HG03139 (cell line): ENCODE results near the gene USP25.

Experiments
- ATAC-seq: cut with Tn5 transposase; IDR thresholded peaks from one replicate; pipeline ENCODE4 v1.9.1; 2021; ENCODE audit not compliant: unreplicated experiment

Gene USP25

GRCh38 chr21:15852146-15852545 lies 122.4 kb downstream of the USP25 start:
- ATAC-seq, result no peak

DNA sequence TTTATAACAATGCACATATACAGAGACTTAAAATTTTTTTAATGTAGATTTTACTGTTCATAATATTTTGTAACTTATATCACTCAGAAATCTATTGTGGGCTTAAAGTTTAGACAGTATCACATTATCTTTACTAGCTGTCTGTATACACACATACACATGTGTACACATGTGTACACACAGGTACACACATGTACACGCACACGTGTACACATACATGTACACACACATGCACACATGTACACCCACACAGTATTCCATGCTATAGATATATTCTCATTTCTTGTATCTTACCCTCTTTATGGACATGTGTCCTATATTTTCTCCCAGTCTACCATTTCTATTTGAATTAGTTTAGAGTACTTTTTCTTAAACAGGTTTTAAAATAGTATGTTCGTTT lies 123.3 kb downstream of the USP25 start:
- no peak for ATAC-seq

GRCh38 chr21:15856813-15857212 lies 127.0 kb downstream of the USP25 start:
- ATAC-seq, result no peak

DNA sequence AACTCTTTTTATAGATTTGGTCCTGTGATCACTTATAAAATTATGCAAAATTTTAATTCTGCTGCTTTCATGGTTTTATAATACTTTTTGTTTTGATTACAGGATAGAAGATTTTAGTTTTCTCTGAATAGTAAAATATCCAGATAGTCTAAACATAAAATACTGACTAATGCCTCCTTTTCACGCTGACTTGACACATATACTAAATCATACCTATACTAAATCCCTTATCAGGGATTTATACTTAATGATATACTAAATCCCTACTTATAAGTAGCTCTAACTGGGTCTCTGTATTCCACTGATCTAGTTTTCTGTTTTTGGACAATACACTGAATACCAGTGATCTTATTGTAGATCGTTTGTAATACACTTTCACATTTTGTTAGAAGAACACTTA lies 128.0 kb downstream of the USP25 start:
- no peak for ATAC-seq

DNA sequence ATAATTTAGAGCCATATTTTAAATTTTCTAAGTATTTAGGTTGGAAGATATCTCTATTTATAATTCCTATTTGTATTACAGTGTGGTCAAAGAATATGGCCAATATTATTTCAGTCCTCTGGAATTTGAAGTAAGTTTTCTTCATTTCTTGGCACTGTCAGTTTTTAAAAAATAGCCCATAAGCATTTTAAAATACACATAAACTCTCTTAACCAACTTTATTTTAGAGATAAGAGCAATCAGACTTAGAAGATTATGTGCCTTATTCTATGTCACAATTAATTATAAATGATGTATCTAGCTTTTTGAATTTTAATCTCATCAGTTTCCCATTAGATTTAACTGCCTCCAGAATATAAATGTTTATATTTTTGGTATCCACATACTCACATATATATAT lies 130.8 kb downstream of the USP25 start:
- ATAC-seq, result no peak

DNA sequence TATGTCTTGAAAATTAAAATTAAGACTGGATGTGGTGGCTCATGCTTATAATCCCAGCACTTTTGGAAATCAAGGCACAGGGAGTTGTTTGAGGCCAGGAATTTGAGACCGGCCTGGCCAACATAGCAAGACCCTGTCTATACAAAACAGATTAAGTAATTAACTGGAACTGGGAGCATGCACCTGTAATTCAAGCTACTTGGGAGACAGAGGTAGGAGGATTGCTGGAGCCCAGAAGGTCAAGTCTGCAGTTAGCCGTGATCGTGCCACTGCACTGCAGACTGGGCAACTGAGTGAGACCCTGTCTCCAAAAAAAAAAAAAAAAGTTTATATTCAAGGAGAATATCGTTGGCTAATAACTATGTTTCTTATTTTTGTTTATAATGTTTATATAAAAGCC lies 139.2 kb downstream of the USP25 start:
- no peak for ATAC-seq

DNA sequence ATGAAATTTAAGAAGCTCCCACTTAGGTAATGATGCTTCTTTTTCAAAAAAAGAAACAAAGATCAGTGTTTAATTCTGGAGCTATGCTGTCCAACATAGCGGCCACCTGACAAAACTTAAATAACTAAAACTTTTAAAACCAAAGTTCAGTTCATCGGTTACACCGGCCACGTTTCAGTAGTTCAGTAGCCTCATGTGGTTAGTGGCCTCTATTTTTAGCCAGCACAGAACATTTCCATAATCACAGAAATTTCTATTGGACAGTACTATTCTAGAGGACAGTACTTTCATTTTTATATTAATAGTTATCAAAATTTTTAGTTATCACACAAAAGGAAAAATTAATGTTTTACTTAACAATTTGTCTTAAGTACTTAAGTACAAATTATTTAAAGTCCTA lies 141.0 kb downstream of the USP25 start:
- peak; percentile 53 for ATAC-seq

- ATAC-seq, result no peak
These were observed 142.5 kb downstream of the USP25 start for GRCh38 chr21:15872236-15872635.

- ATAC-seq, result no peak
These were observed 144.8 kb downstream of the USP25 start for GRCh38 chr21:15874615-15875014.

DNA sequence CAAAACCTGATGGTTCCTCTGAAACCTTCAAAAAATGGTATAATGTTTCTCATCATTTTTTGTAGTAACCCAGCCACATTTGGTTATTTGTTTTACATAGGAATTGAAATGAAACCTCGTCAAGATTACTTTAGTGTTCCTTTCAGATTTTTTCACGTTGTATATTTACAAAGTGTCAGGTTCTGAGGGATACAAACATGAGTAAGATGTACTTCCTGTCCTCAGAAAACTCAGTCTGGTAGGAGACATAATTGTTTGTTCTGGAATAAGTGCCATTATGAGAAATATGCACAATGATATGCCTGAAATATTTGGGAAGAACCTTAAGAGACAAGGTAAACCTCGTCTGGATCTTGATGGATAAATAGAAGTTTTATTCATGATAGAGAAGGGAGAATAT lies 145.5 kb downstream of the USP25 start:
- no peak for ATAC-seq

DNA sequence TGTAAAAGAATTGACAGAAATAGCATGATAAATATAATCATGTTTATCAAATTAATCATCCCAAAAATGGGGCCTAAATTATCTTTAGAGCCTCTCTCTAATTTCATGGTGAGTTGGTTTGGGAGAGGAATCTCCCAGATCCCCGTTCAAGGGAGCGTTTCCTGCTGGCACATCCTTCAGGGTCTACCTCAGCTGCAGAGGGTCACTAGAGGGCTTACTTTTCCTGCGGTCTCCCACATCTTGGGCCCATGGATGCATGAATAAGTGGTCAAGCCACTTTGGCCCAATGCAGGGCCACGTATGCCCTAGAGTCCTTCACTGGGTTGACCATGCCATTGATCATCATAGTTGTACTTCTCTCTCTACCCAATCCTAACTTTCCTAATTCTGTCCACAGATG lies 164.1 kb downstream of the USP25 start:
- ATAC-seq, result no peak

DNA sequence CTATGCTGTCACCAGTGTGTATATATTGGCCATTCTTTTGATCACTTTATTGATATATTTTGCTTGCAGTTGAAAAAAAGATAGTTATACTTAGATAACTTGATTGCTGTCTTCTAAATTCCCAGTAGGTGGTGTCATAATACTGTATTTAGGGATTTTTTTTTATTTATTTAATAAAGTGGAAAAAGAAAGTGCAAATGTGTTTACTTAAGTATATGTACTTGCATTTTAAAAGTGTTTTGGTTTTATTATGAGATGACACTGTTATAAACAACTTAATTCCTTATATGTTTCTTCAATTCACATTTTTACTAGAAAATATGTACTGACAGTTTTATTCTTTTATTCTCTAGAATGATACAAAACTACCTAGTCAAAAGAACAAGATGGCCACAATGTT lies 164.8 kb downstream of the USP25 start:
- no peak for ATAC-seq

DNA sequence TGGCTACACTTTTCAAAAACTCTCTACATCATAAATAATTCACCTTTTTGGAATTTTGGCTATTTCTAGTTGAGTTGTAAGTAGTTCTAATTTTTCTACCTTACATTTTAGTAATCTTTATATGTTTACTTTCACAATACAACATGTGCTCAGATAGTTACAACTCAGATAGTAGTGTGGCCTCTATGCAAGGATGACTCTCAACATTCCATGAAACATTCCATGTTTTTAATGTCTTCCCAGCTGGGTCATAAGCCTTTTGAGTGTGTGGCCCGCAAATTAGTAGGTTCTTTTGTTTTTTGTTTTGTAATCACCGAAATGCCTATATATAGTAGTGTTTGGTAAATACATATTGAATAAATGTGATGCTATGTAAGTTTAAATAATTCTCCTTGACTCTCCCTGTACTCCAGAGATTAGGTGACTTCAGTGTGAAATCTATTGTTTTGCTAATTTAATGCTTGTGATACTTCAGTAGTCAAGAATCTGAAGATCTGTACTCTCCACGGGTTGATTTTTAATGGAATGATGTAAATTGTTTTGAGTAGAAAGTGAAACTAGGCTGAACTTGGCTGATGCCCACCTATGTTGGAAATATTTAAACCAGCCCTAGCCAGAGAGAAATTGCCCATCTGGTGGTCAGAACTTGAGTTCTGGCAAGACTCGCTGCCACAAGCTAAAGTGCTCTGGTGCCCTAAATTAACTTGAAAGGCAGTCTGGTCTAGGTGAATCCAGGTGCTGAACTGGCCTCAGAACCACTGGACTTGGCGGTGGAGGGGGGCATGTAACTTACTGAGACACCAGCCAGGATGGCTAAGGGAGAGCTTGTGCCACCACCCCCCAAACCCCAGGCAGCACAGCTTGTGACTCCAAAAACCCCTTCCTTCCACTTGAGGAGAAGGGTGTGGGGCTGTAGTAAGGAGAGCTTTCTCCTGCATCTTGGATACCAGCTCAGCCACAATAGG lies 165.6 kb downstream of the USP25 start:
- ATAC-seq, result no peak

DNA sequence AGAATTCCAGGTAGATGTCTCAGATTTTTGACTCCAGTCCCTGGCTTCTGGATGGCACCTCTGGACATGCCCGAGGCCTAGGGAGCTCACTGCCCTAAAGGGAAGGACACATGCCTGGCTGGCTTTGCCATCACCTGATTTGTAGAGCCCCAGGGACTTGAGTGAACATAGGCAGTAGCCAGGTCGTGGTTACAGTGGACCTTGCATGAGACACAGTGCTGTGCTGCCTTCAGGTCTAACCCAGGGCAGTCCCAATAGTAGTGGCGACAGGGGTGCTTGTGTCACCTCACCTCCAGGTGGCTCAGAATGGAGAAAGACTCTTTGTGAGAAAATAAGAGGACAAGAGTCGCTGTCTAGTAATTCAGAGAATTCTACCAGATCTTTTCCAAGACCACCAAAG lies 166.7 kb downstream of the USP25 start:
- no peak for ATAC-seq

GRCh38 chr21:15904389-15904788 lies 174.6 kb downstream of the USP25 start:
- no peak for ATAC-seq

DNA sequence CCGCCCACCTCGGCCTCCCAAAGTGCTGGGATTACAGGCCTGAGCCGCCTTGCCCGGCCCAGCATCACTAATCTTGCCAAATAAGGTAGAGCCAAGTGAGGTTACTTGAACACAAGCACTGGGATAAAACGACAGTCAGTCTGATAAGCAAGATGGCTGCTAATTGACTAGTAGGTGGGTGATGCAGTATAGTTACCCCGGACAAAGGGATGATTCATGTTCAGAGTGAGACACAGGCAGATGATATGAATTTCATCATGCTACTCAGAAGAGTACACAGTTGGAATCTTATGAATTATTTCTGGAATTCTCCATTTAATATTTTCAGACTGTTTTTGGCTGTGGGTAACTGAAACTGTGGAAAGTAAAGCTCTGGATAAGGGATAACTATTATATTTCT lies 178.4 kb downstream of the USP25 start:
- no peak for ATAC-seq

DNA sequence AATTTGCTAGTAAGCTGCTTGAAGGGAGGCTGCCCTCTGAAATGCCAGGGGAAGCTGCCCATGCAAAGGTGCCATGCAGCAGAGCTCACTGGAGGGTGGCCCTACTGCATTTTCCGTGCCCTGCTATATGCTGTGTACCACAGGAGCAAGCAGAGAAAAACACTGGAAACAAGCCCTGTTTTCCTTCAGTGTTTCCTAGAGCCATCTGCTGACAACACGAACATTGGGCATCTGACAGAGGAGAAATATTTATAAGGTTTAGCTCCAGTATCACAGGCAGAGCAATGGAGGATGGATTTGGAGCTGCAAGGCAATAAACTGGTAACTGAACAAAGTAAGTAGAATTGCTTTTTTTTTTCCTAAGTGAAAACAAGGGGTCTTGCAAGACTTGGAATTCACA lies 198.4 kb downstream of the USP25 start:
- ATAC-seq, result no peak

- no peak for ATAC-seq
These were observed 199.1 kb downstream of the USP25 start for GRCh38 chr21:15928686-15929425.

- ATAC-seq, result no peak
These were observed 199.8 kb downstream of the USP25 start for GRCh38 chr21:15929536-15929935.
